Stimulated activated memory B cell treated with anti-CD40 and anti-IgM and Interleukin-4, amounts not matched to agents 10 μg/mL and 1 μg/mL and 100 μg/mL, for 72 hours (primary cell): Measurements from ENCODE around the gene FDX2.

ENCODE experiments used
- ATAC-seq: fragments of 150-1000 bp; cut with Tn5 transposase; 2 replicates; pipeline ENCODE4 v1.10.0; 2021
- H3K27ac Mint-ChIP-seq: one replicate; pipeline ENCODE4 v1.8.0; 2022; ENCODE audit warnings: mild to moderate bottlenecking, mixed read lengths
- H3K27me3 Mint-ChIP-seq: one replicate; pipeline ENCODE4 v1.8.0; 2022; ENCODE audit warnings: mixed read lengths
- H3K36me3 Mint-ChIP-seq: one replicate; pipeline ENCODE4 v1.8.0; 2022; ENCODE audit warnings: mixed read lengths
- H3K4me1 Mint-ChIP-seq: one replicate; pipeline ENCODE4 v1.8.0; 2022; ENCODE audit warnings: mixed read lengths
- H3K4me3 Mint-ChIP-seq: one replicate; pipeline ENCODE4 v1.8.0; 2022; ENCODE audit warnings: mild to moderate bottlenecking, moderate library complexity, mixed read lengths
- H3K9me3 Mint-ChIP-seq: one replicate; pipeline ENCODE4 v1.8.0; 2022; ENCODE audit warnings: mixed read lengths

The FDX2 gene

GRCh38 chr19:10293637-10294367 lies 22.0 kb downstream of the FDX2 start:
- H3K27me3 Mint-ChIP-seq = peaks cover 66% of the 10 kb centered on the region
- H3K9me3 Mint-ChIP-seq = peaks cover 3% of the 10 kb centered on the region
- H3K4me3 Mint-ChIP-seq = no peak overlapping the region
- H3K27ac Mint-ChIP-seq = peak overlapping the region; percentile 6
- H3K36me3 Mint-ChIP-seq = peaks cover 5% of the 10 kb centered on the region
- H3K4me1 Mint-ChIP-seq = peaks cover 53% of the 10 kb centered on the region
- no peak for ATAC-seq

- peaks cover 5% of the 10 kb centered on the region for H3K36me3 Mint-ChIP-seq
- peak overlapping the region; percentile 1 for H3K27ac Mint-ChIP-seq
- H3K4me1 Mint-ChIP-seq = peaks cover 60% of the 10 kb centered on the region
- peaks cover 3% of the 10 kb centered on the region for H3K9me3 Mint-ChIP-seq
- ATAC-seq = no peak
- H3K4me3 Mint-ChIP-seq = peak overlapping the region; percentile 19
- H3K27me3 Mint-ChIP-seq = peaks cover 73% of the 10 kb centered on the region
These were observed 22.8 kb downstream of the FDX2 start for GRCh38 chr19:10292789-10293636.

- peaks cover 67% of the 10 kb centered on the region for H3K4me1 Mint-ChIP-seq
- peaks cover 5% of the 10 kb centered on the region for H3K36me3 Mint-ChIP-seq
- H3K4me3 Mint-ChIP-seq = peak overlapping the region; percentile 72
- peaks cover 79% of the 10 kb centered on the region for H3K27me3 Mint-ChIP-seq
- H3K9me3 Mint-ChIP-seq = peaks cover 5% of the 10 kb centered on the region
- ATAC-seq = peak; percentile 49
- H3K27ac Mint-ChIP-seq = peak overlapping the region; percentile 67
These were observed 23.5 kb downstream of the FDX2 start for GRCh38 chr19:10292206-10292788.

- Mint-ChIP-seq H3K4me3 (peak overlapping the region; percentile 72), H3K4me1 (peaks cover 73% of the 10 kb centered on the region), H3K27me3 (peaks cover 79% of the 10 kb centered on the region), H3K27ac (peak overlapping the region; percentile 67), H3K9me3 (peaks cover 5% of the 10 kb centered on the region), H3K36me3 (peaks cover 5% of the 10 kb centered on the region)
- no peak for ATAC-seq
These were observed 24.1 kb downstream of the FDX2 start for GRCh38 chr19:10291554-10292205.

GRCh38 chr19:10290876-10291553 lies 24.8 kb downstream of the FDX2 start:
- H3K27me3 Mint-ChIP-seq = peaks cover 79% of the 10 kb centered on the region
- peak overlapping the region; percentile 72 for H3K4me3 Mint-ChIP-seq

GRCh38 chr19:10290357-10290875 lies 25.4 kb downstream of the FDX2 start:
- H3K4me3 Mint-ChIP-seq = peak overlapping the region; percentile 72
- H3K9me3 Mint-ChIP-seq = peaks cover 5% of the 10 kb centered on the region
- no peak for ATAC-seq
- peak overlapping the region; percentile 67 for H3K27ac Mint-ChIP-seq
- peaks cover 81% of the 10 kb centered on the region for H3K4me1 Mint-ChIP-seq
- peaks cover 18% of the 10 kb centered on the region for H3K36me3 Mint-ChIP-seq
- H3K27me3 Mint-ChIP-seq = peaks cover 73% of the 10 kb centered on the region

More at GRCh38 chr19:10290876-10291553, 24.8 kb downstream of the FDX2 start:
- ATAC-seq = peak; percentile 29
- H3K4me1 Mint-ChIP-seq = peaks cover 80% of the 10 kb centered on the region
- H3K27ac Mint-ChIP-seq = peak overlapping the region; percentile 67
- H3K36me3 Mint-ChIP-seq = peaks cover 12% of the 10 kb centered on the region
- H3K9me3 Mint-ChIP-seq = peaks cover 5% of the 10 kb centered on the region

- H3K4me1 Mint-ChIP-seq = peaks cover 83% of the 10 kb centered on the region
- ATAC-seq = no peak
- H3K36me3 Mint-ChIP-seq = peaks cover 23% of the 10 kb centered on the region
- peak within 1 kb of the TSS; percentile 67 for H3K27ac Mint-ChIP-seq
- H3K9me3 Mint-ChIP-seq = peaks cover 5% of the 10 kb centered on the region
- peak within 1 kb of the TSS; percentile 72 for H3K4me3 Mint-ChIP-seq
- peaks cover 68% of the 10 kb centered on the region for H3K27me3 Mint-ChIP-seq
These were observed 25.9 kb downstream of the FDX2 start, which contains the start of gene ICAM5 for GRCh38 chr19:10289836-10290356. Gene ICAM5, plus strand, starts transcription at chr19:10289952. Its CDS starts 92 bp downstream, at chr19:10290044.

- peaks cover 62% of the 10 kb centered on the region for H3K27me3 Mint-ChIP-seq
- ATAC-seq = peak; percentile 48
- H3K4me3 Mint-ChIP-seq = peak overlapping the region; percentile 70
- peak overlapping the region; percentile 67 for H3K27ac Mint-ChIP-seq
- H3K9me3 Mint-ChIP-seq = peaks cover 5% of the 10 kb centered on the region
- H3K36me3 Mint-ChIP-seq = peaks cover 29% of the 10 kb centered on the region
- H3K4me1 Mint-ChIP-seq = peaks cover 84% of the 10 kb centered on the region
These were observed 26.5 kb downstream of the FDX2 start for GRCh38 chr19:10289167-10289835.

GRCh38 chr19:10288662-10289166 lies 27.1 kb downstream of the FDX2 start:
- Mint-ChIP-seq H3K9me3 (peaks cover 5% of the 10 kb centered on the region), H3K36me3 (peaks cover 35% of the 10 kb centered on the region), H3K4me3 (peak overlapping the region; percentile 70), H3K27ac (peak overlapping the region; percentile 67), H3K27me3 (peaks cover 58% of the 10 kb centered on the region), H3K4me1 (peaks cover 84% of the 10 kb centered on the region)
- no peak for ATAC-seq

- H3K4me1 Mint-ChIP-seq = peaks cover 68% of the 10 kb centered on the region
These were observed 28.7 kb downstream of the FDX2 start, which contains the start of gene ICAM4 for GRCh38 chr19:10286803-10287737. Gene ICAM4, plus strand, starts transcription at chr19:10286955. Its CDS starts 58 bp downstream, at chr19:10287013.

GRCh38 chr19:10285393-10285792 lies 30.4 kb downstream of the FDX2 start:
- ATAC-seq = no peak
- Mint-ChIP-seq H3K36me3 (peaks cover 37% of the 10 kb centered on the region), H3K4me1 (peaks cover 51% of the 10 kb centered on the region), H3K9me3 (peaks cover 2% of the 10 kb centered on the region), H3K27ac (no peak overlapping the region), H3K4me3 (no peak overlapping the region), H3K27me3 (peaks cover 25% of the 10 kb centered on the region)

More at GRCh38 chr19:10286803-10287737, 28.7 kb downstream of the FDX2 start, which contains the start of gene ICAM4:
- Mint-ChIP-seq H3K9me3 (peaks cover 4% of the 10 kb centered on the region), H3K27me3 (peaks cover 42% of the 10 kb centered on the region), H3K27ac (peak within 1 kb of the TSS; percentile 55), H3K36me3 (peaks cover 39% of the 10 kb centered on the region), H3K4me3 (peak within 1 kb of the TSS; percentile 50)
- peak; percentile 69 for ATAC-seq

- H3K9me3 Mint-ChIP-seq = peaks cover 2% of the 10 kb centered on the region
- peaks cover 20% of the 10 kb centered on the region for H3K27me3 Mint-ChIP-seq
- no peak for ATAC-seq
- H3K36me3 Mint-ChIP-seq = peaks cover 40% of the 10 kb centered on the region
- no peak overlapping the region for H3K4me3 Mint-ChIP-seq
- H3K27ac Mint-ChIP-seq = no peak overlapping the region
- H3K4me1 Mint-ChIP-seq = peaks cover 50% of the 10 kb centered on the region
These were observed 30.9 kb downstream of the FDX2 start for GRCh38 chr19:10284960-10285278.
